GM18868 (cell line): Measurements from ENCODE around the gene CLEC3B.
"Not testable (repeated sequence)": the region's sequence is repeated elsewhere in the genome, so short reads cannot be mapped to it uniquely, and the experiment has no call there.

Source experiments
- ATAC-seq: cut with Tn5 transposase; IDR thresholded peaks from one replicate; pipeline ENCODE4 v1.9.1; 2021; ENCODE audit warnings: mild to moderate bottlenecking, moderate library complexity; ENCODE audit not compliant: unreplicated experiment

The CLEC3B gene

DNA sequence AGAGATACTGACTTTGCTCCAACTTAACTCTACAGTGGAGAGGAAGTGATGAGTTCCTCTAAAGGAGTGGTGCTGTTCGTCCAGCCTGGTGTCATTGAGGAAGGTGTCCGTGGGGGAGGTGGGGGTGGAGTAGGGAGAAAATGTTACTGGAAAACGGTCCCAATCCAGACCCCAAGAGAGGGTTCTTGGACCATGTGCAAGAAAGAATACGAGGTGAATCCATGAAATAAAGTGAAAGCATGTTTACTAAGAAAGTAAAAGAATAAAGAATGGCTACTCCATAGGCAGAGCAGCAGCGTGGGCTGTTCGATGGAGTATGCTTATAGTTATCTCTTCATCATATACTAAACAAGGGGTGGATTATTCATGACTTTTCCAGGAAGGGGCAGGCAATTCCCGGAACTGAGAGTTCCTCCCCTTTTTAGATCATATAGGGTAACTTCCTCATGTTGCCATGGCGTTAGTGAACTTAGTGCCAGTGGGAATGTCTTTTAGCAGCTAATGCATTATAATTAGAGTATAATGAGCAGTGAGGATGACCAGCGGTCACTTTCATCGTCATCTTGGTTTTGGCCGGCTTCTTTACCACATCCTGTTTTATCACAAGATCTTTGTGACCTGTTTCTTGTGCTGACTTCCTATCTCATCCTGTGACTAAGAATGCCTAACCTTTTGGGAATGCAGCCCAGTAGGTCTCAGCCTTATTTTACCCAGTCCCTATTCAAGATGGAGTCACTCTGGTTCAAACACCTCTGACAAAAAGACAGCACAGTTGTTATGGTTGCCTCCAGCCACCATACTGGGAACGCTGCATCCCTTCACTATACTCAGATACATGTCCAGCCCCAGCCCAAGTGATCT is 38.6 kb downstream of the CLEC3B start:
- ATAC-seq: no peak

DNA sequence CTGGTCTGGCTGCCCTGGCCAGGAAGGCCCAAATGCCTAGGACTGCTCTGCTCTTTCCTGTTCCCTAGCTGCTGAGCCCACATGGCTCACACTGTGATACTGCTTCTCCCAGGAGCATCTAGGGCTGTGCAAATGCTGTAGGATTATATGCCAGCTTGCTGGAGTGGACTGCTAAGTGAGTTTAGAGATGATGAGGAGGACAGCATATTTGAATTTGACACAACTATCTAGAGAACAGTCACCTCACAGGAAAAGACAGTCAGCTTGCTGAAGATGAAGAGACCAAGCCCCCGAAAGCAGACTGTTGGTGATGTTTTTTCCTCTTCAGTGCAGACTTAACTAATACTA is 39.2 kb downstream of the CLEC3B start:
- no peak for ATAC-seq

DNA sequence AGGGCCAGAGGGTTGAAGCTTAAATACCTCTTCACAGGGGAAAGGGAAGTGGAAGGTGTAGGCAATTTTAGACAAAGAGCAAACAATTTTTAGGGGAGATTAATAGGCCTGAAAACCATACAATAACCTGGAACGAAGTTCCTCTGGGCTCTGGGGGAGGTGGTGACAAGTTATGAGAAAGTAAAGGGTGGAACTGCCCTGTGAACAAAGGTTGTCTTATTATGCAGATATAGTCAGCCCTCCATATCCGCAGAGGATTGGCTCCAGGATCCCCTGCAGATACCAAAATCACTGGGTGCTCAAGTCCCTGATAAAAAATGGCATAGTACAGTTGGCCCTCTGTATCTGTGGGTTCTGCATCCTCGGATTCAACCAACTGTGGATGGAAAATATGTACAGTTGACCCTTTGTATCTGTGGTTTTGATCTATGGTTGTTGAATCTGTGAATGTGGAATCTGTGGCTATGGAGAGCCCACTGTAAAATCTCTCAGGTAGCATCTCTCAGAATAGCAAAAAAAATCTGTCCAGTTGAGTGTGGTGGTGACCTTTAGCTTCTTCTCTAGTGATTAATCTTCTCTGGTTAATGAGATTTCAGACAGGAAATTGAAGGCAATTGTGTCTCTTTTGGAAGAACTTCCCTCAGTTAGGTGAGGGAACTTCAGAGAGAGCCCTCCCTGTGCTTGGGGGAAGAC is 40.2 kb downstream of the CLEC3B start:
- ATAC-seq: no peak

DNA sequence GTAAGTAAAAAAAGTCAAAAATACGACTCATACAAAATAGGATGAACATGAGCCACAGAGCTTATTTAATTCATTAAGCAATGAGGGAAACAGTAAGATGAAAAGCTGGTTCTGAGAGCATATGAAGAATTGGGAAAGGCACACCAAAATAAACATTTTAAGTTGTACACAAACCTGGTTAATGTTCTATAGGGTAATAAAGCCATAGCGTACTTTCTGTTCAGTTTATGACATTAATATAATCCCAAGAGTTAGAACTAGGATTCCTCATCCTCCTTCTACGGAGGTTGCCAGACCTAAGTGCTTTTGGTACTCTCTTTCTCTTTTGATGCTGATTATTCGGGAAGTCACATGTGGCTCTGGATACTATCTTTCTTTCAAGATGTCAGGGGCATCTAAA is 41.4 kb downstream of the CLEC3B start:
- ATAC-seq: no peak

- no peak for ATAC-seq
Observed at GRCh38 chr3:45067941-45068340, 41.8 kb downstream of the CLEC3B start.

- no peak for ATAC-seq
Observed at GRCh38 chr3:45071075-45071474, 45.0 kb downstream of the CLEC3B start.

- ATAC-seq: no peak
Observed at GRCh38 chr3:45075821-45076625, 49.9 kb downstream of the CLEC3B start.

DNA sequence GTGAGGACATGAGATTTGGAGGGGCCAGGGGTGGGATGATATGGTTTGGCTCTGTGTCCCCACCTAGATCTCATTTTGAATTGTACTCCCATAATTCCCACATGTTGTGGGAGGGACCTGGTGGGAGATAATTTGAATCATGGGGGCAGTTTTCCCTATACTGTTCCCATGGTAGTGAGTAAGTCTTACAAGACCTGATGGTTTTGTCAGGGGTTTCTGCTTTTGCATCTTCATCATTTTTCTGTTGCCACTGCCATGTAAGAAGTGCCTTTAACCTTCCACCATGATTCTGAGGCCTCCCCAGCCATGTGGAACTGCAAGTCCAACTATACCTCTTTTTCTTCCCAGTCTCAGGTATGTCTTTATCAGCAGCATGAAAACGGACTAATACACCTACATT is 52.2 kb downstream of the CLEC3B start:
- not testable (repeated sequence) for ATAC-seq

GRCh38 chr3:45078910-45079522 is 52.9 kb downstream of the CLEC3B start:
- ATAC-seq: no peak

DNA sequence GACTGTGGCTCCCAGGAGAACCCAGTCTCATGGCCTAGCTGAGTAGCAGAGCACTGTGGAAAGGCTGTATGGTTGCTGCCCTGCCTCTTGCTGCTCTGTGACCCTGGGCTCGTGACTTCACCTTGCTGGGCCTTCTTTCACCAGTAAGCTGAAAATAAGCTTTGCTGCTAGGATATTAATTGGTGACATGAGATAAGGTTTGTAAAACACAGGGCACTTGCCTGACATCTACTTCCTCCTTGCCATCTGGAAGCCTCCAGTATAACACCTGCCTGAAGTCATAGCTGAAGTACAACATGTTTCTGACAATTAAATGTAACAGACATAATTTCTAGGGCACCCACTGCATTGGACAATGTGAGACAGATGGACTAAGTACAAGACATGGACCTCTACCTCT is 53.6 kb downstream of the CLEC3B start:
- no peak for ATAC-seq

DNA sequence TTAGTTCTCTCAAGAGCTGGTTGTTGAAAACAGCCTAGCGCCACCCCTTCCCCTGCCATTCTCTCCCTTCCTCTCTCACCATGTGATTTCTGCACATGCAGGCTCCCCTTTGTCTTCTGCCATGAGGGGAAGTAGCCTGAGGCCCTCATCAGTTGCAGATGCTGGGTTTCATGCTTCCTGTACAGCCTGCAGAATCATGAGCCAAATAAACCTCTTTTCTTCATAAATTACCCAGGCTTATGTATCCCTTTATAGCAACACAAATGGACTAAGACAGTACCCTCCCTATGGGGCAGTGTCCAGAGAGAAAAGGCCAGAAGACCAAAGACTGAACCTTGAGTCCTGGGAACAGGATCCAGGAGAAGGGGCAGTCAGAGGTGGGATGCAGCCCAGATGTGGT is 54.7 kb downstream of the CLEC3B start:
- no peak for ATAC-seq

DNA sequence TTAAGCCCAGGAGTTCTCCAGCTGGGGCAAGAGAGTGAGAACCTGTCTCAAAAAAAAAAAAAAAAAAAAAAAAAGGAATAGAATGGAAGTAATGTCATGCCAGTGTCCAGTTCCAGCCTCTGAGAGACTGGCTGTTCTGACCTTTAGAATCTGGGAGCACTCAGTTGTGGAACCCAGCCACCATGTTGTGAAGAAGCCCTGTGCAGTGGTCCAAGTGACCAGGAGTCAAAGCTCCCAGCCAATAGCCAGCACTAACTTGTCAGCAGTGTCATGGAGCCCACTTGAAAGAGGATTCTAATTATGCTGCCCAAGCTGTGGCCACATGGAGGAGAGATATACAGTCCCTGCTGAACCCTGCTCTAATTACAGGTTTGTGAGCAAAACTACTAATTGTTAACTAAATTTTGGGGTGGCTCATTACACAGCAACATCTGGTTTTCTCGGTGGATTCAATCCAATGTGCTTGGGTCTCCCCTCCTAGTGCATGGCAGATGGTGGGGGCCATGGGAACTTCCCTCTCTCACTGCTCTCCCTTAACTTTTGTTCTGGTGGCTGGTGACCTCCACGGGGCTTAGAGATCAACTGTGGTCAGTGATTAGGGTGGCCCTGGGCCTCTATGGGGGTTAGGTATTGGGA is 55.5 kb downstream of the CLEC3B start:
- ATAC-seq: no peak

DNA sequence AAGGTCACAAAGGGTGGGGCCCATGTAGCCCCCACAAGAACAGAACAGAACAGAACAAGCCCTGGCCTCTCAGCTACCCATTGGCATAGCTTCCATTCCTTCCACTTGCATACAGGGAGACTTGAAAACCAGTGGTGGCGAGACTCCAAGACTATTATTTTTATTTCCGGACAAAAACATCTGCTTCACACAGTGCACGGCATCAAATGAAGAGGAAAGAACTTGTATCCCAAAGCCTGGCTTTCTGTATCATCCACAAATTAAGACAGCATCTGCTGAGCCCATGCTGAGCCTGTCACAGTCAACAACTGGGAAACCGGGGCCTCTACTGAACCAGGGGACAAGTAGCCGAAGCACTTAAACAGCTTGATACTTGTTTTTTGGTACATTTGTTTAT is 56.0 kb downstream of the CLEC3B start:
- ATAC-seq: no peak

DNA sequence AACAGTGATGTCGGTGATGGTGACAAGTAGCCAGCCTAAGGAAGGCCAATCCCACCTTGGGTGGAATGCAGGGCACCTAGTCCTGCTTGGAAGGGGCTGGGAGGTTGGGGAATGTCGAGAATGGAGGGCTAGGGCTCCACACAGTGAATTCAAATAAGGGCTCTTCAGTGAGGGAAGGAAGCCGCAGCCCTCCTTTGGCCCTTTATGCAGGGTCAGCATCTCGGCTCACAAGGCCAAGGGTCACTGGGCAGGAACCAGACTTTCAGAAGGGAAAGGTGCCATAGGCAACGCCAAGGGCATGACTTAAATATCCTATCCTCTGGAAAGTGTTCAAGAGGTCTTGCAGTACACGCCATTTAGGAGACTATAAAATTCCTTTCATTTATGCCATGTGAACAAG is 56.9 kb downstream of the CLEC3B start:
- ATAC-seq: no peak

DNA sequence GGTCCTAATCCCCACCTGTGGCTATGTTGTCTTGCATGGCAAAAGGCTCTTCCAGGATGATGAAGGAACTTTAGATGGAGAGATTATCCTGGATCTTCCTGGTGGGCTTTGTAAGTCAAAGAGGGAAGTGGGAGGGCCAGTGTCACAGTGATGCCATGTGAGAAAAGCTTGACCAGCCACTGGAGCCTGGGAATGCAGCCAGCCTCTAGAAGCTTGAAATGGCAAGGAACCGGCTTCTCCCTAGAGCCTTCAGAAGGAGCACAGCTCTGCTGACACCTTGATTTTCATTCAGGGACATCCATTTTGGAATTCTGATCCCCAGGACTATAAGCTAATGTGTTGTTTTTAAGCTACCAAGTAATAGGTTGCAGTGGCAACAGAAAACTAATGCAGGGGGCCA is 58.3 kb downstream of the CLEC3B start:
- ATAC-seq: no peak

DNA sequence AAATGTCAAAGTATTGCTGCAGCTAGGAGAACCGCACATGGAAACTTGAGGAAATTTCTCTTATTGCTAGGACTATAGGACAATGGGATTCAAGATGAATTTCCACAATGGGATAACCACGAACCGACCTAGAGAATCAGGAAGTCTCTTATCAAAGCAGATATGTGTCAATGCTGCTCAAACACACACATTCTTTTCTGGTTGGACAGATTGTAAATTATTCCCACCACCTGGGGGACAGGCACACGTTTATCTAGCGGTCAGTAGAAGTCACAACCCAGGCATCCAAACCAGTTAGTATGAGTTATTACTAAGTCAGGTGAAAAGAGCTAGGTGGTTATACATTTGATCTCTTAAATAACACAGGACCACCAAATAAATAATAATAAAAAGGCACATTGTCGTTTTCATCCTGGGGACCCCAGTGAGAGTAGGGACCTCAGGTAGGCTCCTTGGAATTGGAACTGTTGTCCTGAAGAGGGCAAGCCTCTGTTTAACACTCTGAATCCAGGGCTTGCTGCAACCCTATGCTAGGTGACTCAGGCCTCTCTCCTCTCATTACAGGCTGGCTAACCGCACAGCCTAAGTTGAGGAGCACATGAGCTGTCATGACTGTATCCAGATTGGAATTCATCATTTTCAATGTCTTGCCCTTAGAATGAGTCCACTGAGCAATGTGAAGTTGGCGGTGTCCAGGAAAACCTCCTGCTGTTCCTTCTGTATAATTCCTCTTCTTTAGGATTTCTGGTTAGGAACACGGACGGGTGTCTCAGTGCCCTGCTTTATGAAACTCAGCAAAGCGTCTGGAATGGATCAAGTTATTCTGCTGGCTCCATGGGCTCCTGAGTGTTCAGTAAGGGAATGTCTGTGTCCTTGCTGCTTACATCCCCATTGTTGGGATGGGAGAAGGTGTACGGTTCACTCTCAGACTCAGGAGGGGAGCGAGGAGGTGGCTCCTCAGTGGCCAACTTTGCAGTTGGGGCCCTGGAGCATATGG is 59.0 kb downstream of the CLEC3B start:
- ATAC-seq: no peak
